IMR-90 (cell line): ENCODE data around the gene LMNB1. TPM values are rescaled to one million over a fixed set of nuclear protein-coding genes. Genes with fewer than 3 reads are reported as not detected.

Experiments
- ATAC-seq: fragments of 200-7000 bp; cut with Tn5 transposase; 2 replicates; pipeline ENCODE4 v1.9.1; 2020; ENCODE audit warnings: low read depth, mild to moderate bottlenecking, moderate library complexity
- BruUV-seq: library from RNA; stranded (reverse); fragments of 400-500 nt; replicated peaks from 2 replicates; lab custom pipeline; 2021; lab: Mats Ljungman, UMichigan
- CTCF ChIA-PET: fragments of 300-600 bp; formaldehyde crosslinking; extraction: SDS; loops from one replicate; lab custom pipeline; 2021; ENCODE audit warnings: antibody characterized with exemption; lab: Yijun Ruan, JAX
- POLR2A ChIA-PET: fragments of 300-600 bp; sonication (Branson Sonifier 250); formaldehyde crosslinking; loops from one replicate; lab custom pipeline; 2022; ENCODE audit warnings: antibody characterized with exemption; ENCODE audit not compliant: unreplicated experiment; lab: Charles Lee
- DNase-seq: peaks from one replicate; pipeline ENCODE4 v3.0.0; 2013
- H2AFZ ChIP-seq: replicated peaks from 2 replicates; pipeline ENCODE3; 2013; ENCODE audit warnings: low read length, mild to moderate bottlenecking; ENCODE audit not compliant: poor library complexity
- H2AK5ac ChIP-seq: 2 replicates; pipeline ENCODE4 v1.6.1; 2013; ENCODE audit warnings: low read depth, low read length, inconsistent platforms
- H2AK9ac ChIP-seq: replicated peaks from 2 replicates; pipeline ENCODE3; 2013; ENCODE audit warnings: mild to moderate bottlenecking, low read depth, low read length, moderate library complexity; ENCODE audit not compliant: poor library complexity
- H2BK120ac ChIP-seq: 2 replicates; pipeline ENCODE4 v1.6.1; 2013; ENCODE audit warnings: low read depth, low read length, inconsistent platforms
- H2BK15ac ChIP-seq: 3 replicates; pipeline ENCODE4 v1.6.1; 2013; ENCODE audit warnings: low read depth, low read length, inconsistent platforms
- H2BK20ac ChIP-seq: 2 replicates; pipeline ENCODE4 v1.6.1; 2013; ENCODE audit warnings: low read depth, mild to moderate bottlenecking, inconsistent platforms, low read length, moderate library complexity
- H2BK5ac ChIP-seq: 2 replicates; pipeline ENCODE4 v1.6.1; 2013; ENCODE audit warnings: mild to moderate bottlenecking, low read depth, low read length, inconsistent platforms; ENCODE audit not compliant: poor library complexity, severe bottlenecking
- H3K14ac ChIP-seq: replicated peaks from 2 replicates; pipeline ENCODE4 v1.6.1; 2013; ENCODE audit warnings: low read depth, low read length, inconsistent platforms
- H3K18ac ChIP-seq: 2 replicates; pipeline ENCODE4 v1.6.1; 2013; ENCODE audit warnings: low read depth, low read length, control low read depth
- H3K23ac ChIP-seq: 2 replicates; pipeline ENCODE4 v1.6.1; 2013; ENCODE audit warnings: low read depth, low read length, inconsistent platforms
- H3K27ac ChIP-seq: 2 replicates; pipeline ENCODE4 v1.5.1; 2013; ENCODE audit warnings: mild to moderate bottlenecking, control low read depth, low read length; ENCODE audit not compliant: insufficient read depth
- H3K27me3 ChIP-seq: 2 replicates; pipeline ENCODE4 v1.6.1; 2013; ENCODE audit warnings: low read length; ENCODE audit not compliant: control insufficient read depth, insufficient read depth
- H3K36me3 ChIP-seq: 2 replicates; pipeline ENCODE4 v1.6.1; 2013; ENCODE audit warnings: low read length, mixed read lengths; ENCODE audit not compliant: control insufficient read depth, insufficient read depth
- H3K4ac ChIP-seq: 2 replicates; pipeline ENCODE4 v1.6.1; 2013; ENCODE audit warnings: low read depth, low read length, inconsistent platforms
- H3K4me1 ChIP-seq: 2 replicates; pipeline ENCODE4 v1.6.1; 2013; ENCODE audit warnings: low read length, mixed read lengths; ENCODE audit not compliant: control insufficient read depth, insufficient read depth
- H3K4me2 ChIP-seq: 2 replicates; pipeline ENCODE4 v1.6.1; 2013; ENCODE audit warnings: low read depth, mild to moderate bottlenecking, control low read depth, low read length, moderate library complexity
- H3K4me3 ChIP-seq: 2 replicates; pipeline ENCODE4 v1.5.1; 2013; ENCODE audit warnings: low read depth, mild to moderate bottlenecking, control low read depth, low read length, moderate library complexity; ENCODE audit not compliant: insufficient read depth
- H3K56ac ChIP-seq: 2 replicates; pipeline ENCODE4 v1.6.1; 2013; ENCODE audit warnings: low read length, inconsistent platforms; ENCODE audit not compliant: insufficient read depth; ENCODE audit errors: extremely low read depth
- H3K79me1 ChIP-seq, 2 experiments: 2 replicates each; pipeline ENCODE4 v1.6.1; 2013; ENCODE audit warnings: low read length in 2 of 2, inconsistent platforms in 1 of 2, low read depth in 1 of 2
- H3K9ac ChIP-seq: 2 replicates; pipeline ENCODE4 v1.6.1; 2013; ENCODE audit warnings: low read depth, low read length, control low read depth
- H3K9me1 ChIP-seq: 2 replicates; pipeline ENCODE4 v1.6.1; 2013; ENCODE audit warnings: low read length, inconsistent platforms; ENCODE audit not compliant: insufficient read depth
- H3K9me3 ChIP-seq: 2 replicates; pipeline ENCODE4 v1.6.1; 2013; ENCODE audit warnings: low read length; ENCODE audit not compliant: control insufficient read depth, insufficient read depth
- H4K20me1 ChIP-seq: 2 replicates; pipeline ENCODE4 v1.6.1; 2013; ENCODE audit warnings: low read length, inconsistent platforms; ENCODE audit not compliant: insufficient read depth
- H4K5ac ChIP-seq: 2 replicates; pipeline ENCODE4 v1.6.1; 2013; ENCODE audit warnings: mild to moderate bottlenecking, low read depth, low read length, control low read depth
- H4K8ac ChIP-seq, 2 experiments: 2 replicates each; pipeline ENCODE4 v1.6.1; 2013; ENCODE audit warnings: low read depth in 2 of 2, low read length in 2 of 2, control low read depth in 1 of 2, inconsistent platforms in 1 of 2
- H4K91ac ChIP-seq: 2 replicates; pipeline ENCODE4 v1.6.1; 2013; ENCODE audit warnings: low read depth, low read length, inconsistent platforms; ENCODE audit not compliant: insufficient read depth
- BHLHE40 ChIP-seq: fragments of 150-350 bp; IDR thresholded peaks from 2 replicates; pipeline ENCODE4 v1.6.1; 2016; ENCODE audit warnings: mild to moderate bottlenecking, low read depth, low read length
- CEBPB ChIP-seq: IDR thresholded peaks from 2 replicates; pipeline ENCODE4 v1.6.1; 2012; ENCODE audit warnings: low read depth, low read length, improper control_type of control experiment
- CHD1 ChIP-seq: IDR thresholded peaks from 2 replicates; pipeline ENCODE4 v1.6.1; 2012; ENCODE audit warnings: low read depth, low read length, improper control_type of control experiment
- CTCF ChIP-seq: conservative IDR thresholded peaks from 2 replicates; pipeline ENCODE4 v1.5.1; 2012; ENCODE audit warnings: mild to moderate bottlenecking, low read depth, low read length, improper control_type of control experiment
- ELK1 ChIP-seq: fragments of 150-350 bp; IDR thresholded peaks from 2 replicates; pipeline ENCODE4 v1.6.1; 2016; ENCODE audit warnings: low read depth, mild to moderate bottlenecking, low read length, moderate library complexity, borderline replicate concordance
- FOS ChIP-seq: fragments of 150-350 bp; IDR thresholded peaks from 2 replicates; pipeline ENCODE4 v1.6.1; 2016; ENCODE audit warnings: low read depth, low read length
- MAFK ChIP-seq: IDR thresholded peaks from 2 replicates; pipeline ENCODE4 v1.6.1; 2012; ENCODE audit warnings: low read depth, low read length, improper control_type of control experiment
- MAZ ChIP-seq: IDR thresholded peaks from 2 replicates; pipeline ENCODE4 v1.6.1; 2012; ENCODE audit warnings: low read depth, mild to moderate bottlenecking, low read length, improper control_type of control experiment, moderate library complexity, borderline replicate concordance
- MXI1 ChIP-seq: IDR thresholded peaks from 2 replicates; pipeline ENCODE4 v1.6.1; 2012; ENCODE audit warnings: low read depth, mild to moderate bottlenecking, low read length, moderate library complexity, borderline replicate concordance
- NFE2L2 ChIP-seq: fragments of 150-350 bp; IDR thresholded peaks from 2 replicates; pipeline ENCODE4 v1.6.1; 2016; ENCODE audit warnings: low read depth, mild to moderate bottlenecking, low read length
- POLR2A ChIP-seq: IDR thresholded peaks from 2 replicates; pipeline ENCODE4 v1.6.1; 2012; ENCODE audit warnings: mild to moderate bottlenecking, low read depth, low read length
- RAD21 ChIP-seq: IDR thresholded peaks from 2 replicates; pipeline ENCODE4 v1.6.1; 2012; ENCODE audit warnings: low read length, improper control_type of control experiment
- RCOR1 ChIP-seq: IDR thresholded peaks from 2 replicates; pipeline ENCODE4 v1.6.1; 2012; ENCODE audit warnings: mild to moderate bottlenecking, low read length, improper control_type of control experiment; ENCODE audit not compliant: insufficient replicate concordance
- RFX5 ChIP-seq: IDR thresholded peaks from 2 replicates; pipeline ENCODE4 v1.8.0; 2012; ENCODE audit warnings: low read depth, mild to moderate bottlenecking, low read length, moderate library complexity
- SMC3 ChIP-seq: fragments of 150-350 bp; IDR thresholded peaks from 2 replicates; pipeline ENCODE4 v1.6.1; 2016; ENCODE audit warnings: low read depth, mild to moderate bottlenecking, antibody characterized with exemption, low read length, moderate library complexity
- USF2 ChIP-seq: fragments of 150-350 bp; IDR thresholded peaks from 2 replicates; pipeline ENCODE4 v1.6.1; 2017; ENCODE audit warnings: mild to moderate bottlenecking, antibody characterized with exemption, low read length, low read depth
- WGBS, 2 experiments: methylation state at CpG; one replicate each; pipeline versions ENCODE4 v1.1.5 to v1.1.7; 2013; ENCODE audit warnings: missing lambda C conversion rate in 2 of 2; ENCODE audit not compliant: insufficient read length in 1 of 2; ENCODE audit errors: extremely low coverage in 2 of 2; 5-methylcytosine and 5-hydroxymethylcytosine counted together
- dilution Hi-C: fragments of 300-500 bp; cut with HindIII; formaldehyde crosslinking; loops from one replicate; pipeline ENCODE4 v1.14.3; 2018; ENCODE audit warnings: low sequenced_read_pairs; ENCODE audit not compliant: unreplicated experiment
- in situ Hi-C: fragments of 300-500 bp; cut with MboI; formaldehyde crosslinking; loops from 3 replicates; pipeline ENCODE4 v1.14.3; 2019; ENCODE audit warnings: low sequenced_read_pairs, inconsistent platforms, mixed read lengths
- intact Hi-C: fragments of 100-400 bp; cut with micrococcal nuclease; formaldehyde crosslinking; loops from 2 replicates; pipeline ENCODE4 v1.10.0; 2022
- polyA plus RNA-seq, 3 experiments: library from polyadenylated mRNA; depleted of rRNA; stranded (reverse); fragments of >200 nt; gene quantifications; 2 replicates each; pipeline ENCODE4 v1.2.3, GENCODE V29; 2012; ENCODE audit warnings: low replicate concordance in 1 of 3
- total RNA-seq: library from RNA; depleted of rRNA; stranded (reverse); fragments of >200 nt; gene quantifications from 2 replicates; pipeline ENCODE4 v1.2.3, GENCODE V29; 2012

Gene LMNB1
- total and polyA plus RNA-seq, 2 of the 4 experiments (the other 2 are of a cell fraction) = 36.0 to 53.6 TPM

- Histone ChIP-seq H3K9me1 (peaks cover 10% of the 10 kb centered on the region), H2AFZ (no peak overlapping the region), H2BK20ac (no peak overlapping the region), H2BK5ac (no peak overlapping the region), H3K23ac (peak overlapping the region; percentile 46; the same call in 1 of the 2 replicates), H3K4ac (peak overlapping the region; percentile 57; the same call in 1 of the 2 replicates), H4K5ac (no peak overlapping the region), H3K4me3 (no peak overlapping the region), H3K9me3 (no peaks in the 10 kb centered on the region), H4K20me1 (peaks cover 13% of the 10 kb centered on the region), H3K4me1 (no peaks in the 10 kb centered on the region), H3K79me1 (peaks cover 18 to 26% of the 10 kb centered on the region in 2 experiments), H4K8ac (peak overlapping the region in 1 of 2 experiments; percentile 75; a peak in 2 of 4 replicates), H2BK15ac (no peak overlapping the region), H3K27me3 (no peaks in the 10 kb centered on the region), H3K18ac (no peak overlapping the region), H2BK120ac (0 out of 2 replicates have a peak overlapping the region, but pooled peaks have one; percentile 5), H3K9ac (no peak overlapping the region), H4K91ac (peak overlapping the region; percentile 41; the same call in 1 of the 2 replicates), H3K36me3 (no peaks in the 10 kb centered on the region), H3K14ac (peak overlapping the region; percentile 55), H3K27ac (no peak overlapping the region), H2AK9ac (no peak overlapping the region), H3K56ac (no peak overlapping the region), H3K4me2 (peak overlapping the region; percentile 46; the same call in 1 of the 2 replicates), H2AK5ac (no peak overlapping the region)
- intact Hi-C loops = loop anchor here (5.0 kb wide), 2 partner anchors 257 to 462 kb away; no protein-coding TSS in a partner anchor
- no CpG with 5 or more reads among the region's 1 CpG for WGBS, 2 experiments
- ATAC-seq (no peak), DNase-seq (no peak)
- no TSS peak for BruUV-seq
- dilution Hi-C loops = loop anchor here (25.0 kb wide), 1 partner anchor 137 kb away; no protein-coding TSS in a partner anchor
- in situ Hi-C loops = loop anchor here (5.0 to 25.0 kb wide), 2 partner anchors 122 to 713 kb away; partner anchors contain the start of gene PRRC1
- ChIA-PET POLR2A (no interaction called here), CTCF (interaction anchor here (1.0 kb wide), 1 partner anchor 13 kb away, joined by 3 read pairs; no protein-coding TSS in a partner anchor)
- no peak for TF ChIP-seq RCOR1
- no peak for TF ChIP-seq ELK1
- TF ChIP-seq RAD21 = no peak
- TF ChIP-seq SMC3 = no peak
- TF ChIP-seq RFX5 = no peak
- no peak for TF ChIP-seq BHLHE40
- TF ChIP-seq MAFK = no peak
- no peak for TF ChIP-seq POLR2A
- no peak for TF ChIP-seq FOS
- TF ChIP-seq MAZ = no peak
- no peak for TF ChIP-seq CTCF
- no peak for TF ChIP-seq USF2
- TF ChIP-seq CHD1 = no peak
- no peak for TF ChIP-seq MXI1
- no peak for TF ChIP-seq CEBPB
- TF ChIP-seq NFE2L2 = no peak
These were observed 22.8 kb downstream of the LMNB1 start for GRCh38 chr5:126799780-126800179.
